A549 (cell line): ENCODE measurements around the gene POLR3A. TPM values are rescaled to one million over a fixed set of nuclear protein-coding genes. Genes with fewer than 3 reads are reported as not detected.

Experiments used
- ATAC-seq, 2 experiments: fragments of 200-7000 bp in 1 of 2; fragments of >200 bp in 1 of 2; cut with Nextera tagmentation in 1 of 2; cut with Tn5 transposase in 1 of 2; 3 replicates each; pipeline versions ENCODE4 v1.8.0 to v1.9.1; 2018 to 2020; ENCODE audit warnings: mild to moderate bottlenecking in 1 of 2, moderate library complexity in 1 of 2
- CTCF ChIA-PET: fragments of 300-600 bp; sonication (Branson Sonifier 250); formaldehyde crosslinking; extraction: SDS; loops from one replicate; lab custom pipeline; 2021; ENCODE audit warnings: antibody characterized with exemption, inconsistent platforms; lab: Yijun Ruan, JAX
- POLR2A ChIA-PET: fragments of 350-600 bp; formaldehyde crosslinking; extraction: SDS; loops from one replicate; lab custom pipeline; 2021; ENCODE audit warnings: antibody characterized with exemption, inconsistent platforms; lab: Yijun Ruan, JAX
- DNase-seq, 2 experiments: peaks; one replicate each; pipeline versions ENCODE4 v3.0.0 to v3.0.0-alpha.2; 2011 to 2016; ENCODE audit warnings: low read depth in 1 of 2, low spot score in 1 of 2
- FAIRE-seq: peaks from 2 replicates; lab custom pipeline; 2011; peaks lifted over from hg19 to GRCh38; lab: Jason Lieb, UNC
- H3K27ac ChIP-seq, 2 experiments: fragments of >200 bp; sonication (Bioruptor Twin); formaldehyde crosslinking; 3 replicates each; pipeline ENCODE4 v1.5.1; 2016 to 2017
- H3K4me1 ChIP-seq: fragments of >200 bp; sonication (Bioruptor Twin); formaldehyde crosslinking; 3 replicates; pipeline ENCODE4 v1.6.1; 2016
- H3K4me2 ChIP-seq: fragments of >200 bp; sonication (Bioruptor Twin); formaldehyde crosslinking; 3 replicates; pipeline ENCODE4 v1.6.1; 2016
- H3K4me3 ChIP-seq: fragments of >200 bp; sonication (Bioruptor Twin); formaldehyde crosslinking; 3 replicates; pipeline ENCODE4 v1.5.1; 2016
- H3K9me3 ChIP-seq: fragments of >200 bp; sonication (Bioruptor Twin); formaldehyde crosslinking; 3 replicates; pipeline ENCODE4 v1.6.1; 2016
- CBX2 ChIP-seq: fragments of 200-600 bp; sonication (generic); IDR thresholded peaks from 2 replicates; pipeline ENCODE4 v1.6.1; 2016; ENCODE audit warnings: low read depth, mild to moderate bottlenecking, borderline replicate concordance
- CEBPB ChIP-seq, 2 experiments: fragments of >200 bp in 1 of 2; sonication (Bioruptor Twin) in 1 of 2; formaldehyde crosslinking in 1 of 2; IDR thresholded peaks; 2 replicates each; pipeline ENCODE4 v1.6.1; 2012 to 2016
- CHD2 ChIP-seq: fragments of 150-350 bp; IDR thresholded peaks from 2 replicates; pipeline ENCODE4 v1.6.1; 2014; ENCODE audit warnings: low read length; ENCODE audit not compliant: partially characterized antibody
- CHD4 ChIP-seq: fragments of 200-600 bp; sonication (generic); IDR thresholded peaks from 2 replicates; pipeline ENCODE4 v1.6.1; 2016; ENCODE audit warnings: antibody characterized with exemption, mild to moderate bottlenecking, borderline replicate concordance
- ESRRA ChIP-seq: fragments of 150-350 bp; IDR thresholded peaks from 2 replicates; pipeline ENCODE4 v1.6.1; 2014; ENCODE audit warnings: mild to moderate bottlenecking, low read length, borderline replicate concordance
- FOXS1 ChIP-seq: fragments of 250-450 bp; sonication (Bioruptor Pico); IDR thresholded peaks from 2 replicates; pipeline ENCODE4 v1.5.0; 2020; ENCODE audit warnings: mild to moderate bottlenecking, moderate library complexity
- HDAC2 ChIP-seq: fragments of 200-600 bp; sonication (generic); IDR thresholded peaks from 2 replicates; pipeline ENCODE4 v1.6.1; 2016
- HES2 ChIP-seq: fragments of >200 bp; sonication (Bioruptor Twin); formaldehyde crosslinking; IDR thresholded peaks from 2 replicates; pipeline ENCODE4 v1.6.1; 2016
- HEYL ChIP-seq: fragments of 250-450 bp; sonication (Bioruptor Pico); IDR thresholded peaks from 2 replicates; pipeline ENCODE4 v1.8.0; 2021; ENCODE audit warnings: mild to moderate bottlenecking, moderate library complexity
- HOXA7 ChIP-seq: fragments of 250-450 bp; sonication (Bioruptor Pico); IDR thresholded peaks from 2 replicates; pipeline ENCODE4 v1.5.0; 2020; ENCODE audit warnings: mild to moderate bottlenecking, moderate library complexity
- HOXB13 ChIP-seq: fragments of 250-450 bp; sonication (Bioruptor Pico); IDR thresholded peaks from 2 replicates; pipeline ENCODE4 v1.5.0; 2020; ENCODE audit warnings: low read depth, mild to moderate bottlenecking, moderate library complexity
- MAX ChIP-seq: IDR thresholded peaks from 2 replicates; pipeline ENCODE4 v1.6.1; 2012
- MAZ ChIP-seq: fragments of 150-350 bp; IDR thresholded peaks from 2 replicates; pipeline ENCODE4 v1.6.1; 2014; ENCODE audit warnings: antibody characterized with exemption, low read depth, low read length, borderline replicate concordance
- NFE2L2 ChIP-seq: fragments of 150-350 bp; conservative IDR thresholded peaks from 2 replicates; pipeline ENCODE4 v1.6.1; 2014; ENCODE audit warnings: low read length
- NPAS2 ChIP-seq: fragments of 250-450 bp; sonication (Bioruptor Pico); IDR thresholded peaks from 2 replicates; pipeline ENCODE4 v1.8.0; 2022; ENCODE audit warnings: mild to moderate bottlenecking, moderate library complexity, borderline replicate concordance
- PBX3 ChIP-seq: IDR thresholded peaks from 2 replicates; pipeline ENCODE4 v1.6.1; 2012
- POLR2AphosphoS2 ChIP-seq: conservative IDR thresholded peaks from 2 replicates; pipeline ENCODE4 v1.6.1; 2012; ENCODE audit warnings: low read length, improper control_type of control experiment, inconsistent platforms
- RARB ChIP-seq: fragments of 250-450 bp; sonication (Bioruptor Pico); IDR thresholded peaks from 2 replicates; pipeline ENCODE4 v1.8.0; 2021; ENCODE audit warnings: mild to moderate bottlenecking, moderate library complexity
- RCOR1 ChIP-seq: fragments of 150-350 bp; IDR thresholded peaks from 2 replicates; pipeline ENCODE4 v1.6.1; 2014; ENCODE audit warnings: antibody characterized with exemption, low read length, low read depth
- RFX5 ChIP-seq: fragments of 450-650 bp; IDR thresholded peaks from 2 replicates; pipeline ENCODE4 v1.7.1; 2014; ENCODE audit warnings: antibody characterized with exemption, mild to moderate bottlenecking, moderate library complexity
- RNF2 ChIP-seq: fragments of 200-600 bp; sonication (generic); IDR thresholded peaks from 2 replicates; pipeline ENCODE4 v1.6.1; 2016; ENCODE audit warnings: low read depth, mild to moderate bottlenecking, antibody characterized with exemption, moderate library complexity, borderline replicate concordance
- SMC3 ChIP-seq: fragments of >200 bp; sonication (Bioruptor Twin); formaldehyde crosslinking; IDR thresholded peaks from 3 replicates; pipeline ENCODE4 v1.6.1; 2018; ENCODE audit warnings: inconsistent platforms
- SREBF2 ChIP-seq: fragments of 450-650 bp; IDR thresholded peaks from 2 replicates; pipeline ENCODE4 v1.6.1; 2014; ENCODE audit warnings: mild to moderate bottlenecking, moderate library complexity
- TFCP2L1 ChIP-seq: fragments of 250-450 bp; sonication (Bioruptor Pico); IDR thresholded peaks from 2 replicates; pipeline ENCODE4 v1.5.0; 2021; ENCODE audit warnings: mild to moderate bottlenecking
- ZC3H11A ChIP-seq: fragments of 450-650 bp; IDR thresholded peaks from 2 replicates; pipeline ENCODE4 v1.6.1; 2014; ENCODE audit warnings: antibody characterized with exemption, mild to moderate bottlenecking
- ZNF302 ChIP-seq: fragments of 250-450 bp; sonication (Bioruptor Pico); IDR thresholded peaks from 2 replicates; pipeline ENCODE4 v1.9.0; 2021; ENCODE audit warnings: inconsistent platforms, mild to moderate bottlenecking, moderate library complexity
- WGBS: methylation state at CpG from one replicate; pipeline ENCODE4 v1.1.6; 2017; ENCODE audit errors: missing lambda C conversion rate; 5-methylcytosine and 5-hydroxymethylcytosine counted together
- polyA plus RNA-seq, 4 experiments: library from polyadenylated mRNA; depleted of rRNA in 3 of 4; stranded (reverse); fragments of >200 nt; fragmentation: RNase III in 1 of 4; extraction: RNeasy Plus Mini Kit Qiagen cat#74134 plus additional on column Dnase treatment in 1 of 4; gene quantifications; 2 replicates in 3 of 4; 3 replicates in 1 of 4; pipeline ENCODE4 v1.2.3, GENCODE V29; 2011 to 2017
- TF ChIP-seq, protein P1 (sequence below): fragments of >200 bp; sonication (Bioruptor Twin); formaldehyde crosslinking; IDR thresholded peaks from 3 replicates; pipeline ENCODE4 v1.5.1; 2016

POLR3A gene
- polyA plus RNA-seq, 2 of the 4 experiments (the other 2 are of a cell fraction), result 10.9 to 17.7 TPM

DNA sequence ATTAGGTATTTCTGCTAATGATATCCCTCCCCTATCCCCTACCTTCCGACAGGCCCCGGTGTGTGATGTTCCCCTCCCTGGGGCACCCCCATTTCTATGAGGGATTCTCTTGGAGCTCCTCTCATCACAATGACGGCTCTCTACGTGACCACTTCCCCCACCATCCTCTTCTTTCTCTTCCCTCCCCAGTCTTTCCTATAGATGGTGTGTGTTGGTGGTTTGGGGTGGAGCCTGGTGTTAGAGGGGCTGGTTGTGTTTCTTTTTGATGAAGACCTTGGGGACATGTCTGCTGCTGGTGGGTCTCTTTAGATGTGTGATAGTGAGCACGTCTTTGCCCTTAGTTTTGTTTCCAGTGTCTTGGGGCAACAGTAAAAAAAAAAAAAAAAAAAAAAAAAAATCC is 33.0 kb upstream of the POLR3A start:
- no peak overlapping the region for H3K4me3 ChIP-seq
- DNase-seq (no peak), ATAC-seq (no peak), FAIRE-seq (no peak)
- ChIA-PET CTCF (interaction anchor here (0.6 to 4.1 kb wide), 3 partner anchors 15 to 1134 kb away, joined by 3 to 33 read pairs (median 4); no protein-coding TSS in a partner anchor), POLR2A (no interaction called here)
- peaks cover 11% of the 10 kb centered on the region; the same call in 1 of the 3 replicates for H3K4me1 ChIP-seq
- 55% methylated on average over 5 of the region's 5 CpGs for WGBS
- no peaks in the 10 kb centered on the region for H3K9me3 ChIP-seq
- no peak overlapping the region for H3K4me2 ChIP-seq
- TF ChIP-seq HES2, result no peak
- no peak for TF ChIP-seq RNF2
- TF ChIP-seq NFE2L2, result no peak
- TF ChIP-seq NPAS2 (CRISPR knock-in tag), result no peak
- no peak for TF ChIP-seq MAX
- no peak for TF ChIP-seq HDAC2
- TF ChIP-seq SMC3, result no peak
- no peak for TF ChIP-seq CHD4
- no peak for TF ChIP-seq POLR2AphosphoS2
- no peak for TF ChIP-seq HOXA7
- no peak for TF ChIP-seq HOXB13 (CRISPR knock-in tag)
- no peak for TF ChIP-seq ZNF302 (CRISPR knock-in tag)
- no peak for TF ChIP-seq RFX5
- no peak for TF ChIP-seq CEBPB (IDR thresholded peaks at IDR 0.05)
- no peak for TF ChIP-seq PBX3
- TF ChIP-seq ZC3H11A, result no peak
- no peak for TF ChIP-seq TFCP2L1 (CRISPR knock-in tag)
- no peak for TF ChIP-seq FOXS1
- no peak overlapping the region for H3K27ac ChIP-seq

DNA sequence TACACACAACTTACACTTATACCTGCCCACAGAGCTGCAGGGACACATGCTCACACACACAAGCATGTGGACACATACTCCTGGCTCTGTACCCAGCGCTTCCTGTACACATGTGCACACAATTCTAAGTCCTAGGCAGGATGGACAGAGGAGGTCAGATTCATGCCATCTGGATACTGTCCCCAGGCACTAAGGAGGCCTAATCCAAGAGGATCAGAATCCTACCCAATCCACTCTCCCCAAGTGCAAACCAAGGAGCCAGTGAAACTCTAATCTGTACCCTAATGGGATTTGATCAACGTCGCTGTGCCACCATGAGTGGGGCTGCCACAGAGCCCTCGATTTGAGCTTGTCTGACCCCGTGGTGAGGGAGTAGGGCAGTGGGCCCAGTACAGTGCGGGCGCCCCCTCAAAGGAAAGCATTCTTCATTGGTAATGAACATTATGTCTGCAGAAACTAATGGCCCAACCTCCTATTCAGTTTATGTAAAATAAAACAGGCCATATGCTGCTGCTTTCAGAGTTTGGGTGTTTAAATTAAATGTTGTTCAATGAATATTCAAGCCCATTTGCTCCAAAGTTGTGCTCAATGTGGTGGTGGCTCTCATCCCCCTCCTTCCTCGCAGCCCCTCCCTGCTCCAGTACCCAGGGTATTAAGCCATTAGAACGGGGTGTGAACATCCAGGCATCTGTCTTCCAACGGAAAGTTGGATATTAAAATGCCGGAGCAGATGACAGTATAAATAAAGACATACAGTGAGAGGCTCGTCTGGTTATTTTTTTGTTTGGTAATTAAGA is 30.8 kb upstream of the POLR3A start:
- POLR2A ChIA-PET, result no interaction called here
- 70% methylated on average over 11 of the region's 12 CpGs for WGBS
- no peak overlapping the region for H3K4me2 ChIP-seq
- no peak overlapping the region for H3K4me3 ChIP-seq
- H3K4me1 ChIP-seq, result no peaks in the 10 kb centered on the region
- no peak for FAIRE-seq
- CTCF ChIA-PET, result interaction anchor here (1.2 to 2.9 kb wide), 2 partner anchors 13 to 1006 kb away, joined by 3 to 16 read pairs; no protein-coding TSS in a partner anchor
- TF ChIP-seq ESRRA (no peak), RARB (CRISPR knock-in tag) (no peak)
- H3K27ac ChIP-seq, result no peak overlapping the region
- no peak for DNase-seq
- ATAC-seq, result no peak; a peak in 1 of 6 replicates
- no peaks in the 10 kb centered on the region for H3K9me3 ChIP-seq

- POLR2A ChIA-PET, result no interaction called here
- TF ChIP-seq SREBF2 (no peak), NFE2L2 (no peak), HEYL (CRISPR knock-in tag) (no peak), CBX2 (no peak), RFX5 (no peak), FOXS1 (no peak), MAZ (no peak), CHD2 (no peak), RNF2 (no peak), CEBPB (IDR thresholded peaks at IDR 0.05) (no peak), POLR2AphosphoS2 (no peak), RCOR1 (no peak)
- TF ChIP-seq, protein P1, sequence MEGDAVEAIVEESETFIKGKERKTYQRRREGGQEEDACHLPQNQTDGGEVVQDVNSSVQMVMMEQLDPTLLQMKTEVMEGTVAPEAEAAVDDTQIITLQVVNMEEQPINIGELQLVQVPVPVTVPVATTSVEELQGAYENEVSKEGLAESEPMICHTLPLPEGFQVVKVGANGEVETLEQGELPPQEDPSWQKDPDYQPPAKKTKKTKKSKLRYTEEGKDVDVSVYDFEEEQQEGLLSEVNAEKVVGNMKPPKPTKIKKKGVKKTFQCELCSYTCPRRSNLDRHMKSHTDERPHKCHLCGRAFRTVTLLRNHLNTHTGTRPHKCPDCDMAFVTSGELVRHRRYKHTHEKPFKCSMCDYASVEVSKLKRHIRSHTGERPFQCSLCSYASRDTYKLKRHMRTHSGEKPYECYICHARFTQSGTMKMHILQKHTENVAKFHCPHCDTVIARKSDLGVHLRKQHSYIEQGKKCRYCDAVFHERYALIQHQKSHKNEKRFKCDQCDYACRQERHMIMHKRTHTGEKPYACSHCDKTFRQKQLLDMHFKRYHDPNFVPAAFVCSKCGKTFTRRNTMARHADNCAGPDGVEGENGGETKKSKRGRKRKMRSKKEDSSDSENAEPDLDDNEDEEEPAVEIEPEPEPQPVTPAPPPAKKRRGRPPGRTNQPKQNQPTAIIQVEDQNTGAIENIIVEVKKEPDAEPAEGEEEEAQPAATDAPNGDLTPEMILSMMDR, result no peak
- H3K4me2 ChIP-seq, result no peak overlapping the region
- H3K27ac ChIP-seq, result no peak overlapping the region
- ATAC-seq (no peak), FAIRE-seq (no peak), DNase-seq (no peak)
- CTCF ChIA-PET, result interaction anchor here (1.6 to 2.9 kb wide), 2 partner anchors 9 to 12 kb away, joined by 6 to 16 read pairs; no protein-coding TSS in a partner anchor
- H3K9me3 ChIP-seq, result no peaks in the 10 kb centered on the region
- H3K4me3 ChIP-seq, result no peak overlapping the region
- WGBS, result 63% methylated on average over 5 of the region's 5 CpGs
- no peaks in the 10 kb centered on the region for H3K4me1 ChIP-seq
Observed at GRCh38 chr10:78058562-78058961, 29.2 kb upstream of the POLR3A start.
